ENCODE results near the gene KIAA0319L. TPM values are rescaled to one million over a fixed set of nuclear protein-coding genes. Genes with fewer than 3 reads are reported as not detected.

KIAA0319L gene
- total and polyA plus RNA-seq, 2 experiments from 2014 or later: 27.2 to 75.1 TPM

GRCh38 chr1:35466120-35466519 lies 91.1 kb downstream of the KIAA0319L start:
- H3K9me2 ChIP-seq (ENCODE audit: insufficient read depth): peaks cover 5% of the 10 kb centered on the region; the same call in 1 of the 2 replicates
- H3K27me3 ChIP-seq (ENCODE audit: insufficient read depth): no peaks in the 10 kb centered on the region
- no peaks in the 10 kb centered on the region; the same call in 1 of the 2 replicates for H4K20me1 ChIP-seq (replicated peaks; ENCODE audit: insufficient read depth)
- no peak overlapping the region for H3K4me2 ChIP-seq
- Mint-ChIP-seq H3K9me3 (peaks cover 31% of the 10 kb centered on the region), H3K4me3 (no peak overlapping the region), H3K36me3 (ENCODE audit: low read depth) (peaks cover 82% of the 10 kb centered on the region), H3K4me1 (peaks cover 5% of the 10 kb centered on the region; the same call in 2 of the 3 replicates), H3K27me3 (ENCODE audit: insufficient read depth, low read depth, poor library complexity) (no peaks in the 10 kb centered on the region), H3K27ac (no peak overlapping the region; the same call in 1 of the 2 replicates)
- no peaks in the 10 kb centered on the region; the same call in 1 of the 2 replicates for H3K4me1 ChIP-seq (ENCODE audit: insufficient read depth)
- no peaks in the 10 kb centered on the region for H3F3A ChIP-seq (replicated peaks; ENCODE audit: low read depth)
- no peak overlapping the region for H2AFZ ChIP-seq
- H3K4me3 ChIP-seq: no peak overlapping the region
- ATAC-seq: no peak
- no peak for DNase-seq (ENCODE audit: low spot score)
- peaks cover 45% of the 10 kb centered on the region for H3K36me3 ChIP-seq (ENCODE audit: insufficient read depth)
- no peak for TF ChIP-seq ETS1 (IDR thresholded peaks at IDR 0.05)
- TF ChIP-seq, protein P1, sequence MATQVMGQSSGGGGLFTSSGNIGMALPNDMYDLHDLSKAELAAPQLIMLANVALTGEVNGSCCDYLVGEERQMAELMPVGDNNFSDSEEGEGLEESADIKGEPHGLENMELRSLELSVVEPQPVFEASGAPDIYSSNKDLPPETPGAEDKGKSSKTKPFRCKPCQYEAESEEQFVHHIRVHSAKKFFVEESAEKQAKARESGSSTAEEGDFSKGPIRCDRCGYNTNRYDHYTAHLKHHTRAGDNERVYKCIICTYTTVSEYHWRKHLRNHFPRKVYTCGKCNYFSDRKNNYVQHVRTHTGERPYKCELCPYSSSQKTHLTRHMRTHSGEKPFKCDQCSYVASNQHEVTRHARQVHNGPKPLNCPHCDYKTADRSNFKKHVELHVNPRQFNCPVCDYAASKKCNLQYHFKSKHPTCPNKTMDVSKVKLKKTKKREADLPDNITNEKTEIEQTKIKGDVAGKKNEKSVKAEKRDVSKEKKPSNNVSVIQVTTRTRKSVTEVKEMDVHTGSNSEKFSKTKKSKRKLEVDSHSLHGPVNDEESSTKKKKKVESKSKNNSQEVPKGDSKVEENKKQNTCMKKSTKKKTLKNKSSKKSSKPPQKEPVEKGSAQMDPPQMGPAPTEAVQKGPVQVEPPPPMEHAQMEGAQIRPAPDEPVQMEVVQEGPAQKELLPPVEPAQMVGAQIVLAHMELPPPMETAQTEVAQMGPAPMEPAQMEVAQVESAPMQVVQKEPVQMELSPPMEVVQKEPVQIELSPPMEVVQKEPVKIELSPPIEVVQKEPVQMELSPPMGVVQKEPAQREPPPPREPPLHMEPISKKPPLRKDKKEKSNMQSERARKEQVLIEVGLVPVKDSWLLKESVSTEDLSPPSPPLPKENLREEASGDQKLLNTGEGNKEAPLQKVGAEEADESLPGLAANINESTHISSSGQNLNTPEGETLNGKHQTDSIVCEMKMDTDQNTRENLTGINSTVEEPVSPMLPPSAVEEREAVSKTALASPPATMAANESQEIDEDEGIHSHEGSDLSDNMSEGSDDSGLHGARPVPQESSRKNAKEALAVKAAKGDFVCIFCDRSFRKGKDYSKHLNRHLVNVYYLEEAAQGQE (IDR thresholded peaks at IDR 0.05; ENCODE audit: unreplicated experiment): no peak
- TF ChIP-seq, protein P2, sequence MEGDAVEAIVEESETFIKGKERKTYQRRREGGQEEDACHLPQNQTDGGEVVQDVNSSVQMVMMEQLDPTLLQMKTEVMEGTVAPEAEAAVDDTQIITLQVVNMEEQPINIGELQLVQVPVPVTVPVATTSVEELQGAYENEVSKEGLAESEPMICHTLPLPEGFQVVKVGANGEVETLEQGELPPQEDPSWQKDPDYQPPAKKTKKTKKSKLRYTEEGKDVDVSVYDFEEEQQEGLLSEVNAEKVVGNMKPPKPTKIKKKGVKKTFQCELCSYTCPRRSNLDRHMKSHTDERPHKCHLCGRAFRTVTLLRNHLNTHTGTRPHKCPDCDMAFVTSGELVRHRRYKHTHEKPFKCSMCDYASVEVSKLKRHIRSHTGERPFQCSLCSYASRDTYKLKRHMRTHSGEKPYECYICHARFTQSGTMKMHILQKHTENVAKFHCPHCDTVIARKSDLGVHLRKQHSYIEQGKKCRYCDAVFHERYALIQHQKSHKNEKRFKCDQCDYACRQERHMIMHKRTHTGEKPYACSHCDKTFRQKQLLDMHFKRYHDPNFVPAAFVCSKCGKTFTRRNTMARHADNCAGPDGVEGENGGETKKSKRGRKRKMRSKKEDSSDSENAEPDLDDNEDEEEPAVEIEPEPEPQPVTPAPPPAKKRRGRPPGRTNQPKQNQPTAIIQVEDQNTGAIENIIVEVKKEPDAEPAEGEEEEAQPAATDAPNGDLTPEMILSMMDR (conservative IDR thresholded peaks at IDR 0.05; ENCODE audit: low read depth in 2 of 2): no peak
- TF ChIP-seq ZNF114 (CRISPR knock-in tag; IDR thresholded peaks at IDR 0.05): no peak
- no peak for TF ChIP-seq STAT1 (IDR thresholded peaks at IDR 0.05; ENCODE audit: unreplicated experiment)
- TF ChIP-seq NANOG (IDR thresholded peaks at IDR 0.05; ENCODE audit: borderline replicate concordance): no peak
- no peak for TF ChIP-seq EZH2phosphoT487 (IDR thresholded peaks at IDR 0.05; ENCODE audit: unreplicated experiment)
- no peak for TF ChIP-seq CREB1 (CRISPR knock-in tag; IDR thresholded peaks at IDR 0.05; ENCODE audit: low read depth)
- no peak for TF ChIP-seq POLR2AphosphoS5 (IDR thresholded peaks at IDR 0.05; ENCODE audit: low read depth)
- no peak for TF ChIP-seq ZNF462 (CRISPR knock-in tag; IDR thresholded peaks at IDR 0.05)
- TF ChIP-seq ZNF331 (CRISPR knock-in tag; IDR thresholded peaks at IDR 0.05; ENCODE audit: low read depth): no peak
- TF ChIP-seq EZH2 (IDR thresholded peaks at IDR 0.05; ENCODE audit: low read depth, unreplicated experiment): no peak
- TF ChIP-seq JUNB (IDR thresholded peaks at IDR 0.05; ENCODE audit: unreplicated experiment): no peak
- H3K79me2 ChIP-seq (replicated peaks; ENCODE audit: insufficient read depth): no peaks in the 10 kb centered on the region
- no peak overlapping the region for H3K27ac ChIP-seq (ENCODE audit: low read depth)

Data from GM23338 (cell line).